ENCODE measurements around the gene TRAPPC8. TPM values are rescaled to one million over a fixed set of nuclear protein-coding genes. Genes with fewer than 3 reads are reported as not detected.
"Not testable (repeated sequence)": the region's sequence is repeated elsewhere in the genome, so short reads cannot be mapped to it uniquely, and the experiment has no call there.

Gene TRAPPC8
- total RNA-seq, 1 donor from 2014 or later = 37.9 TPM

- FAIRE-seq = no peak
Observed at GRCh38 chr18:31825772-31826171, 117.2 kb downstream of the TRAPPC8 start.

GRCh38 chr18:31821545-31822171 is 121.3 kb downstream of the TRAPPC8 start:
- no peak for FAIRE-seq
- TF ChIP-seq CTCF (IDR thresholded peaks at IDR 0.05; ENCODE audit: insufficient read depth, low read length, severe bottlenecking) = no peak
- Histone ChIP-seq H3K36me3 (ENCODE audit: control insufficient read depth, insufficient read depth, low read length) (no peaks in the 10 kb centered on the region), H3K27me3 (ENCODE audit: control insufficient read depth, insufficient read depth, low read length) (no peaks in the 10 kb centered on the region), H3K4me3 (ENCODE audit: low read depth, low read length) (no peak overlapping the region)
- DNase-seq (ENCODE audit: low read depth) = no peak

More at GRCh38 chr18:31825772-31826171, 117.2 kb downstream of the TRAPPC8 start:
- H3K4me3 ChIP-seq (ENCODE audit: low read depth, low read length) = no peak overlapping the region
- no peak for TF ChIP-seq CTCF (IDR thresholded peaks at IDR 0.05; ENCODE audit: insufficient read depth, low read length, severe bottlenecking)
- no peaks in the 10 kb centered on the region for H3K27me3 ChIP-seq (ENCODE audit: control insufficient read depth, insufficient read depth, low read length)
- DNase-seq (ENCODE audit: low read depth) = no peak
- peaks cover 4% of the 10 kb centered on the region for H3K36me3 ChIP-seq (ENCODE audit: control insufficient read depth, insufficient read depth, low read length)

DNA sequence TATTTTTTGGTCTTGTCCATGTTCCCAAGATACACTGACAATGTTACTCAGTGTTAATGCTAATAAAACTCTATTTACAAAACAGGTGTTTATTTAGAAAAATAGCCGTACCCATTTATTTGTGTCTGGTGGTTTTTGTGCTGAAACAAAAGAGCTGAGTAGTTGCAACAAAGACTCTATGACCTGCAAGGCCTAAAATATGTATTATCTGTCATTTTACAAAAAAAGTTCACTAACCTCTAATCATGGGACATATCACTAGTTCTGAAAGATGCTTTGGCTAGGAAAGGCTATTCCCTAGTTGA is 123.1 kb downstream of the TRAPPC8 start:
- no peaks in the 10 kb centered on the region for H3K27me3 ChIP-seq (ENCODE audit: control insufficient read depth, insufficient read depth, low read length)
- H3K4me3 ChIP-seq (ENCODE audit: low read depth, low read length) = no peak overlapping the region
- TF ChIP-seq CTCF (IDR thresholded peaks at IDR 0.05; ENCODE audit: insufficient read depth, low read length, severe bottlenecking) = no peak
- H3K36me3 ChIP-seq (ENCODE audit: control insufficient read depth, insufficient read depth, low read length) = no peaks in the 10 kb centered on the region
- DNase-seq (ENCODE audit: low read depth) (no peak), FAIRE-seq (no peak)

DNA sequence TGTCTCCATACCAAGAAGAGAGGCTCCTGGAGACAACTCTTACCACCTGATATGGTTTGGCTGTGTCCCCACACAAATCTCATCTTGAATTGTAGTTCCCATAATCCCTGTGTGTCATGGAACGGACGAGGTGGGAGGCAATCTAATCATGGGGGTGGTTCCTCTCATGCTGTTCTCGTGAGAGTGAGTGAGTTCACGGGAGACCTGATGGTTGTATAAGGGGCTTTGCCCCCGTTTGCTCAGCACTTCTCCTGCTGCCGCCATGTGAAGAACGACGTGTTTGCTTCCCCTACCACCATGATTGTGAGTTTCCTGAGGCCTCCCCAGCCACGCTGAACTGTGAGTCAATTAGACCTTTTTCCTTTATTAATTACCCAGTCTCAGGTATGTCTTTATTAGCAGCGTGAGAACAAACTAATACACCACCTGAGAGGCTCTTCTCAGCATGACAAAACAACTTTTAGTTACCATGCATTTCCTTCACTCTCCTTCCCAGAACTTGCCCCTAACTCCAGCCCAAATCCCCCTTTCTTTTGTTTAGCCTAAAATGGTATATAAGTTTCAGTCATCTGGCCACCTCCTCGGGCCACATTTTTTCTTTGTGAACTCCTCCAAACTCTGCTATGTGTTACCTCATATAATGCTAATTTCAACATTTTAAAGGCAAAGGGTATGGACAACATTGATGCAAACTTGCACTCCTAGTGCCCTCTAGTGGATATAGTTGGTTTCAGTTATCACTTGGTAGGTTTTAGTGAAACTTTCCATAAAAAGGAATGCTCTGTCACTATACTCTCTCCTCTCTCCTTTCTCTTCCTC is 123.6 kb downstream of the TRAPPC8 start:
- Histone ChIP-seq H3K27me3 (ENCODE audit: control insufficient read depth, insufficient read depth, low read length) (no peaks in the 10 kb centered on the region), H3K36me3 (ENCODE audit: control insufficient read depth, insufficient read depth, low read length) (no peaks in the 10 kb centered on the region), H3K4me3 (ENCODE audit: low read depth, low read length) (no peak overlapping the region)
- peak; percentile 67 for TF ChIP-seq CTCF (IDR thresholded peaks at IDR 0.05; ENCODE audit: insufficient read depth, low read length, severe bottlenecking)
- FAIRE-seq = no peak
- peak; percentile 52 for DNase-seq (ENCODE audit: low read depth)

DNA sequence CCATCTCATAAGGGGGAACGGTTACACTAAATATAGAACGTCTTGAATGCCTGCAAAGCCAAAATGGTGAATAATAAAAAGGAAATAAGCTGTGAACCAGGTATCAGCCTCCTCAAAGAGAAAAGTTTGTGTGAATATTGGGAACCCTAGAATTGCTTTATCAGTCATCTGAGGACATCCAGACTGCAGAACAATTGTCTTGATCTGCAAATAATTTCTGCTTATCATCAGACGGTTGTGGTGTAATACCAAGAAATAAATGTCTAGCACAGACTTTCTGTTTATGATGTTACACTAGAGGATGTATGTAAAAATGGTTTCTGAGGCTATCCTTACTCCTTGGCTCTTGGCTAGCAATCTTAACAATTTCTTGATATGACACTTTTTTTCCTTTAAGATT is 128.8 kb downstream of the TRAPPC8 start:
- TF ChIP-seq CTCF (IDR thresholded peaks at IDR 0.05; ENCODE audit: insufficient read depth, low read length, severe bottlenecking) = no peak
- FAIRE-seq = no peak
- H3K36me3 ChIP-seq (ENCODE audit: control insufficient read depth, insufficient read depth, low read length) = no peaks in the 10 kb centered on the region

DNA sequence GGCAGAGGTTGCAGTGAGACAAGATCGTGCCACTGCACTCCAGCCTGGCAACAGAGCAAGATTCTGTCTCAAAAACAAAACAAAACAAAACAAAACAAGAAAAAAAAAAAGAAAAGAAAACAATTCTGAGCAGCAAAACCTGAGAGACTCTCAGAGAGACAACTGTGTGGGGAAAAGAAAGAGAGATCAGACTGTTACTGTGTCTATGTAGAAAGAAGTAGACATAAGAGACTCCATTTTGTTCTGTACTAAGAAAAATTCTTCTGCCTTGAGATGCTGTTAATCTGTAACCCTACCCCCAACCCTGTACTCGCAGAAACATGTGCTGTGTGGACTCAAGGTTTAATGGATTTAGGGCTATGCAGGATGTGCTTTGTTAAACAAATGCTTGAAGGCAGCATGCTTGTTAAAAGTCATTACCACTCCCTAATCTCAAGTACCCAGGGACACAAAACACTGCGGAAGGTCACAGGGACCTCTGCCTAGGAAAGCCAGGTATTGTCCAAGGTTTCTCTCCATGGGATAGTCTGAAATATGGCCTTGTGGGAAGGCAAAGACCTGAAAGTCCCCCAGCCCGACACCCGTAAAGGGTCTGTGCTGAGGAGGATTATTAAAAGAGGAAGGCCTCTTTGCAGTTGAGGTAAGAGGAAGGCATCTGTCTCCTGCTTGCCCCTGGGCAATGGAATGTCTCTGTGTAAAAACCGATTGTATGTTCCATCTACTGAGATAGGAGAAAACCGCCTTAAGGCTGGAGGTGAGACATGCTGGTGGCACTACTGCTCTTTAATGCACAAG is 132.4 kb downstream of the TRAPPC8 start:
- not testable (repeated sequence) for H3K4me3 ChIP-seq (ENCODE audit: low read depth, low read length); FAIRE-seq; H3K36me3 ChIP-seq (ENCODE audit: control insufficient read depth, insufficient read depth, low read length); H3K27me3 ChIP-seq (ENCODE audit: control insufficient read depth, insufficient read depth, low read length); DNase-seq (ENCODE audit: low read depth)

More for the DNA sequence above, 128.8 kb downstream of the TRAPPC8 start:
- H3K27me3 ChIP-seq (ENCODE audit: control insufficient read depth, insufficient read depth, low read length) = no peaks in the 10 kb centered on the region
- H3K4me3 ChIP-seq (ENCODE audit: low read depth, low read length) = no peak overlapping the region
- DNase-seq (ENCODE audit: low read depth) = no peak

DNA sequence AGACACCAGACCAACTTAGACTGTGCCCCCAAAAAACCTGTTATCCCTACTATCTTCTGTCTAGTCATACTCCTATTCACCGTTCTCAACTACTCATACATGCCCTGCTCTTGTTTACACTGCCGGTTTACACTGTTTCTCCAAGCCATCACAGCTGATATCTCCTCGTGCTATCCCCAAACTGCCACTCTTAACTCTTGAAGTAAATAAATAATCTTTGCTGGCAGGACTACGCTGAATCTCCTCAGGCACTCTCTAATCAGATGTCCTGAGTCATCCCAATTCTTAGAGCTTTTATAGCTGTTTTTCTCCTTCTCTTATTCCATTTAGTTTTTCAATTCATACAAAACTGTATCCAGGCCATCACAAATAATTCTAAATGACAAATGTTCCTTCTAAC is 133.9 kb downstream of the TRAPPC8 start:
- not testable (repeated sequence) for DNase-seq (ENCODE audit: low read depth); H3K36me3 ChIP-seq (ENCODE audit: control insufficient read depth, insufficient read depth, low read length); H3K27me3 ChIP-seq (ENCODE audit: control insufficient read depth, insufficient read depth, low read length); FAIRE-seq; H3K4me3 ChIP-seq (ENCODE audit: low read depth, low read length)
